Activated CD4-positive, alpha-beta T cell treated with anti-CD3 and anti-CD28 coated beads, Interleukin-2, amount 50 U/mL, for 4 hours (primary cell): ENCODE results near the gene GMEB1.
A peak's percentile ranks its signal among the peaks of the same experiment; 100 is the strongest.
"Not testable (repeated sequence)": the region's sequence is repeated elsewhere in the genome, so short reads cannot be mapped to it uniquely, and the experiment has no call there.

Experiments
- DNase-seq, 2 experiments: peaks; one replicate each; pipeline ENCODE4 v3.0.0-alpha.2; 2020

The GMEB1 gene

GRCh38 chr1:28671254-28671780, 2.7 kb downstream of the GMEB1 start:
- DNase-seq: no peak

- DNase-seq: not testable (repeated sequence)
Measured at GRCh38 chr1:28672971-28673370, 4.4 kb downstream of the GMEB1 start.

- DNase-seq: no peak
Measured at GRCh38 chr1:28675924-28676257, 7.3 kb downstream of the GMEB1 start.

- DNase-seq: no peak
Measured at GRCh38 chr1:28680151-28680550, 11.6 kb downstream of the GMEB1 start.

GRCh38 chr1:28682840-28683239, 14.3 kb downstream of the GMEB1 start:
- DNase-seq: no peak

GRCh38 chr1:28684937-28685336, 16.4 kb downstream of the GMEB1 start:
- DNase-seq: no peak

- DNase-seq: not testable (repeated sequence)
Measured at GRCh38 chr1:28691627-28692026, 23.0 kb downstream of the GMEB1 start.

GRCh38 chr1:28703629-28704028, 35.0 kb downstream of the GMEB1 start:
- DNase-seq: no peak

GRCh38 chr1:28716336-28716735, 47.8 kb downstream of the GMEB1 start:
- DNase-seq: no peak

GRCh38 chr1:28718166-28718565, 49.6 kb downstream of the GMEB1 start:
- no peak for DNase-seq

GRCh38 chr1:28718586-28719331, 50.2 kb downstream of the GMEB1 start:
- DNase-seq: no peak

- no peak for DNase-seq
Measured at GRCh38 chr1:28719332-28719619, 50.7 kb downstream of the GMEB1 start.

- no peak for DNase-seq
Measured at GRCh38 chr1:28720376-28720775, 51.8 kb downstream of the GMEB1 start.

GRCh38 chr1:28721927-28722326, 53.3 kb downstream of the GMEB1 start:
- not testable (repeated sequence) for DNase-seq

GRCh38 chr1:28725365-28725764, 56.8 kb downstream of the GMEB1 start:
- not testable (repeated sequence) for DNase-seq

GRCh38 chr1:28735961-28736449, 67.4 kb downstream of the GMEB1 start:
- DNase-seq: no peak

GRCh38 chr1:28736450-28737306, 68.1 kb downstream of the GMEB1 start, which contains the start of gene YTHDF2:
TSS of gene YTHDF2 (plus strand) at chr1:28736940. CDS start at chr1:28737121, 181 bp downstream.
- peak; percentile 98 to 99 for DNase-seq

GRCh38 chr1:28737307-28738132, 68.9 kb downstream of the GMEB1 start:
- peak; percentile 26 to 27 for DNase-seq

- DNase-seq: no peak
Measured at GRCh38 chr1:28740118-28740517, 71.5 kb downstream of the GMEB1 start.

- no peak for DNase-seq
Measured at GRCh38 chr1:28744184-28744583, 75.6 kb downstream of the GMEB1 start.

GRCh38 chr1:28745653-28746173, 77.1 kb downstream of the GMEB1 start:
- DNase-seq: no peak

- DNase-seq: no peak
Measured at GRCh38 chr1:28750330-28750729, 81.7 kb downstream of the GMEB1 start.
